GM19035 (cell line): Measurements from ENCODE around the gene RB1.
"Not testable (repeated sequence)": the region's sequence is repeated elsewhere in the genome, so short reads cannot be mapped to it uniquely, and the experiment has no call there.

Source experiments
- ATAC-seq: cut with Tn5 transposase; IDR thresholded peaks from one replicate; pipeline ENCODE4 v1.9.1; 2021; ENCODE audit not compliant: unreplicated experiment

RB1 gene

DNA sequence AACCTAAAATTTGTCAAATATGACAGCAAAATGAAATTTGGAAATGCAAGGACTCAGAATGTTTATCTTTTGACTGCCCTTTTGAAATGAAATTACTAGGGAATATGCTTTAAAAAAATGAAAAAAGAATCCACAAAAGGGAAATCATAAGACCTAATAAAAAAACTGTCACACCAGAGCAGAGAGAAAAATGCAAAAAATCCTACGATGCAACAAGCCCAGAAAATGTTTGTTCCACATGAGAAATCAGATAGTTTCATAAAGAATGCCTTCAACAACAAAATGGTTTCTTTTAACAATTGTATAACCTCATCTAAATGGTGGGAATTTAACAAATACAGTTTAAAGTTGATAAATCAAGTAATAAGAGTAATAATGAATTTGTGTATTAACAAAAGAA lies 101.4 kb downstream of the RB1 start:
- no peak for ATAC-seq

DNA sequence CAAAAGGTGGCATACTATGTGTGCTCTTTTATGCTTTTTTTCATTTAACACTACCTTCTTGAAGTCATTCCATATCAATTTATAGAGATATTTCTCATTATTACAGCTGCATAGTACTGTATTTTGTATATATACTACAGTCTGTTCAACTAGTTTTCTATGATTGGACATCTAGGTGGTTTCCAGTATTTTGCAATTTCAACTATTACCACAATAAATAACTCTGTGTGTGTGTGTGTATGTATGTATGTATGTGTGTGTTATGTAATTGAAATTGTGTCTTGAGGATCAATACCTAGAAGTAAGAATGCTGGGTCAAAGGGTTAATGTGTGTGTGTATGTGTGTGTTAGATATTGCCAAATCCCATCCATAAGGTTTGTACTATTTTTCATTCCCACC lies 102.3 kb downstream of the RB1 start:
- no peak for ATAC-seq

DNA sequence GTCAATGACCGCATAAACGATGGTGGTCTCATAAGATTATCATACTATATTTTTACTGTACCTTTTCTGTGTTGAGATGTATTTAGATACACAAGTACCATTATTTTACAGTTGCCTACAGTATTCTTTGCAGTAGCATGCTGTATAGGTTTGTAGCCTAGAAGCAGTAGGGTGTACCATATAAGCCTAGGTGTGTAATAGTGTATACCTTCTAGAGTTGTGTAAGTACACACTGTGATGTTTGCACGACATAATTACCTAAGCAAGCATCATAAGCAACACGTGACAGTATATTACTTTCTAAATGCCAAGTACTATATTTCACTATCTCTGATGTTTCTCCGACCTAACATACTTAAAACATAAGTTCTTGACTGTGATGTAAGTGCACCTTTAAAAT lies 106.6 kb downstream of the RB1 start:
- ATAC-seq: no peak

DNA sequence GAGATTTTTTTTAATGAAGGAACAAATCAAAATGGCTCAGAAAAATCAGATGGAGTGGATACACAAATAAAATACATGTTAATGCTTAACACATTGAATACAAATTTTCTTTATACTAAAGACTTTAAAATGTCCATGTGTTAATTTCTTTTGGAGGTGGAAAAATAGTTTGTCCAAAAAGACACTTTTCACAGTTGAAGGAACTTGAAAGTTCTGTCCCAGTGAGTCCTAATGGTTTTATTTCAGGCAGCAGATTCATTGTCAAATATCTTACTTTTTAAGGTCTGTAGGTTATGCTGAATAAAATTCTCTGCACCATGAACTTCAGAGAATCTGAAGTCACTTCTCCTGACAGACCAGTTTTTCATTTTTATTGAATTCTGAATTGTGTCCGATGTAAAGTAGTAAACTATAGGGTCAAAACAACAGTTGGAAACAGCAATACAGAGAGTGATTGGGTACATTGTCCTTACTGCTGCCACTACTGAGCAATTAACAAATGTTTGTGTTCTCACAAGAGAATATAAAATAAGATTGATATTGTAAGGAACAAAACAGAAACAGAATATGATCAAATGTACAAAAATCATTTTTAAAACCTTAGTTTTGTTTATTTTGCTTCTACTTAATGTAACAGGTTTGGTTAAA lies 107.7 kb downstream of the RB1 start:
- ATAC-seq: no peak

DNA sequence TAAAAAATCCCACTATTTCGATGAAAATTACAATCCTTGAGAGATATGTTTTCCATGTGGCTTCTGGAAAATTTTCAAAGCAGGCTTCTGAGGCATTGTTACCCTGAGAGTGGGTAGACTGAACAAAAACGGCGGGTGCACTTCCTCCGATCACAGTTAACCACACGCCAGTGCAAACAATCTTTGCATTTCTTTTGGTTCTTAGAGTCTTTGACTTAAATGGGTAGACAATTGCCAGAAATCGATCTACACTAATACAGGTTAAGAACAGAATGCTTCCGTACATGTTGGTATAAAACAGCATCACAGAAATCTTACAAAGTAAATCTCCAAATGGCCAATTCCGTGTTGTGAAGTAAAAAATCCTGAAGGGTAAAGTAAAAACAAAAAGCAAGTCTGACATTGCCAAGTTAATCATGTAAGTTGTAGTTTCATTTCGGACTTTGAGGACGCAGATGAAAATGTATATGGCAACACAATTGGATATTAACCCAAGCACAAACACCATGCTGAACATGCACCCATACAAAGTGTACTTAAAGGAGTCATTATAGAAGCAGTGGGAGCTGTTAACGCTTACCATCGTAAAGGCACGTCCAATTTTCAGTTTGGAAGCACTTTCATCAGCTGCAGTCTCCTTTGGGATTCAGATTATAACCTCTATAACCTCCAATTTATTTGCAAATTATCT lies 108.4 kb downstream of the RB1 start:
- ATAC-seq: no peak

DNA sequence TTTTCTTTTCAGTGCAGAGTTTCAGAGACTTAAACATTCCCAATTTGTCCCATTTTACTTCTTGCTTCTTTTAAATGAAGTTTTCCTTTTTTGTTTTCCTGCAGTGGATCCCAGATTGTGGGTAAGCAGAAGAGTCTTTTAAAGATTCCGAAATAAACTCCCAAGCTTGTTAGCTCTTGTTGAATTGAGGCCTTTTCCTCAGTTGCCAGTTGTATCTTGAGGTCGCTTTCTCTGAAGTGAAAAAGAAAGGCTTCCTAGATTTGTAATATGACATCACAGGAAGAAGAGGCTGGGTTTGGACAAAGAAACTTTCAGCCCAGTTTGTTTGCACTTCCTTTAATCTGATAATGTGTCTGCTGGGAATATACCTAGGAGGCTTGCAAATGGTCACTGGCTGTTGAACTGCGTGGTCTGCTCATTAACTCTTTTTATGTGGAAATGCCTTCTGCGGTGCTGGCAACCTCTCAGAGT lies 109.4 kb downstream of the RB1 start, which contains the start of gene LPAR6:
LPAR6 (minus strand) TSS at position 233 of the 471 bp plus-strand sequence. CDS start 690 bp downstream, outside the sequence.
- no peak for ATAC-seq

DNA sequence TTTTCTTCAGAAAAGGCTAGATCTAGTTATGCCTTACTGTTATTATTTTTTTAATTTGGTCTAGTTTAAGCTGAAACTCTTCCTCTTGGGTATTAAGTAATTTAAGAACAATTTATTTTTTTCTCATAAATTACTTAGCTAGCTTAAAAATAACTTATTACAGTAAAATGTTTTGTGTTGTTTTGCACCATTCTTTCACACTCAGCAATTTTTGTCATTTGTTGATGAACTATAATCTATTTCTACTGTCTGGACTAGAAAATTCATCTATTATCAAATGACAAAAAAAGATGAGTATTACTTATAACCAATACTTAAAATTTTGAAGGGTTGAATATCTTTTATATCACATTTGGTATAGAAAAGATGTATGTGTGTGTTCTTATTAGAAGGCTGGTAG lies 111.0 kb downstream of the RB1 start:
- no peak for ATAC-seq

DNA sequence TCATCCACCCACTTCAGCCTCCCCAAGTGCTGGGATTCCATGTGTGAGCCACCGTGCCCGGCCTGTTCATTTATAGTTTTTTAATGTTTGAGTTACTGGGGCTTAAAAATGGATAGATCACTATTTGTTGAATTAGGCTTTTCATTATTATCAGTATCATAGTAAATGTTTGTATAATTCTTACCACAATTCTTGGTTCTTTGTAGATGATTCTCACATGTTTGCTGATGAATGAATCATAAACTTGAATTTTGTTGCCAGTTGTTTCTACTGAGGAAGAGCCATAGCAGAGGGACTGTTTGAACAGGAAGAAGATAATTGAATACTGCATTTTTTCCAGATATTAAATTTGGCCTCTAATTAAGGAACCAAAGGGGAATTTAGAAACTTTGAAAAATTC lies 112.0 kb downstream of the RB1 start:
- no peak for ATAC-seq

DNA sequence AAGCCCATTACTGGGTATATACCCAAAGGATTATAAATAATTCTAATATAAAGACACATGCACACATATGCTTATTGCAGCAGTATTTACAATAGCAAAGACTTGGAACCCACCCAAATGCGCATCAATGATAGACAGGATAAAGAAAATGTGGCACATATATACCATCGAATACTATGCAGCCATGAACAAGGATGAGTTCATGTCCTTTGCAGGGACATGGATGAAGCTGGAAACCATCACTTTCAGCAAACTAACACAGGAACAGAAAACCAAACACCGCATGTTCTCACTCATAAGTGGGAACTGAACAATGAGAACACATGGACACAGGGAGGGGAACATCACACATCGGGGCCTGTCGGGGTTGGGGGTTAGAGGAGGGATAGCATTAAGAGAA lies 118.5 kb downstream of the RB1 start:
- ATAC-seq: not testable (repeated sequence)

DNA sequence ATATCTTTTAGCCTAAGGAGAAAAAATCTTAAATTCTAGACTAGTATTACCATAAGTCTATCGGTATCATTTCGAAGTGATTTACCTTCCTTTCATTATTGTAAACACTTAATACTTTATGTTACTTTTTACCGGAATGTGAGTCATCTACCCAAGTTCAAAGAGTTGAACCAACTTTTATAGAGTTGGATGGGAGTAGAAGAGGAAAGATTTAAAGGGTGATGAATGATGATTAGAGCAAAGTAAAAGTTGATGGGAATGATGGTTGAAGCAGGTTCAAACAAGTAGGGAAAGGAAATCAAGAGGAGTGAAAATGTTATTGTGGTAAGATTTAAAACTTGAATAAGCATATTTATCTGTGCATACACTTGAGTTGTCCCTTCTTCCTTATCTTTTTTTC lies 120.7 kb downstream of the RB1 start:
- no peak for ATAC-seq

DNA sequence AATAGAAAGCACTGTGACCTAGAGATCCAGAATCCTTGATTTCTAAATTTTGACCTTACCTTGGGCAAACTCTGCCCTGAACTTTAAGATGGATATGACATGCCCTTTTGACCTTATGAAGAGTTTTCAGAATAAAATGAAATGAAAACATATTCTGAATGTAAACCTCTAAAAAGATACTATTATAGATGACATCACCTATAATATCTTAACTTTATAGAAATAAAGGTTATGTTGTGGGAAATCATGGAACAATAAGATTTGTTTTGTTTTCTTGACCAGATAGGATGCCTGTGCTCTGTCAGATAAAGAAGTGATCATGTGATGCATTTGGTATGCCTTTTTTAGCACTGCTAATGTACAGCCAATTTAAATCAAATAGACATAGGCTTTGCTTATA lies 122.5 kb downstream of the RB1 start:
- ATAC-seq: no peak

DNA sequence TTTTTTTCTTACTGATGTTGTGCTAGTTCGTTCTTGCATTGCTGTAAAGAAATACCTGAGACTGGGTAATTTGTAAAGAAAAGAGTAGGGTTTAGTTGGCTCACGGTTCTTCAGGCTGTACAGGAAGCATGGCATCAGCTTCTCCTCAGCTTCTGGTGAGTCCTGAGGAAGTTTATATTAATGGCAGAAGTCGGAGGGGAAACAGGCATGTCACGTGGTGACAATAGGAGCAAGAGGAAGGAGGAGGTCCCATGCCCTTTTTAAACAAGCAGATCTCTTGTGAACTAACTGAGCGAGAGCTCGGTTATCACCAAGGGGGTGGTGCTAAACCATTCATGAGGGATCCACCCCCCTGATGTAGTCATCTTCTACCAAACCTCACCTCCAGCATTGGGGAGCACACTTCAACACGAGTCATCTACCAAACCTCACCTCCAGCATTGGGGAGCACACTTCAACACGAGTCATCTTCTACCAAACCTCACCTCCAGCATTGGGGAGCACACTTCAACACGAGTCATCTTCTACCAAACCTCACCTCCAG lies 123.3 kb downstream of the RB1 start:
- not testable (repeated sequence) for ATAC-seq

DNA sequence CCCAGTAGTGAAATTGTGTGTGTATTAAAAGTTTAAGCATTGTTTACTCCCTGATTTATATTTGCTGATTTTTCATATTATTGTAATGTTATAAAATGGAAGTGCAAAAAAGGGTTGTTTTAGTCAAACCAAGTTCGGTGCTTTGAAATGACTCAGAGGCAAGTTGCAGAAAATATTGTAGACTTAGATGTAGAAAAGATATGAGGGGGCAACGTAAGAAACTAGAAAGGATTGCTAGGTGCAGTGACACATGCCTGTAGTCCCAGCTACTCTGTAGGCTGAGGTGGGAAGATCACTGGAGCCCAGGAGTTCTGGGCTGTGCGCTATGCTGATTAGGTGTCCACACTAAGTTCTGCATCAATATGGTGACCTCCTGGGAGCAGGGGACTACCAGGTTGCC lies 125.5 kb downstream of the RB1 start:
- no peak for ATAC-seq

DNA sequence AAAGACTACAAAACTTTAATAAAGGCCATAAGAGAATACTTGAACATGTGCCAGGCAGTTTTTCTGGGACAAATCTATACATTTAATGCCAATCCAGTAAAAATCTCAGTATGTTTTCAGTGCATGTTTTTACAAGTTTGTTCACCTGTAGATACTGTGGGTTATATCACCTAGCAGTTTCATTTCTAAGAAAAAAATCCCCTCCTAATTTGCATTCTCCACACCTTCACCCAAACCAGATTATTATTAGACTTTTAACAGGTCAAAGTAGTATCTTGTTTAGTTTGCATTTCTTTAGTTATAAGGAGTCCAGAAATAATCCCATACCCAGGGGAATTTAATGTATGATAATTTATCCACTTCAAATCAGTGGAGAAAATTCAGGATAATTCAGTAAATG lies 126.3 kb downstream of the RB1 start:
- peak; percentile 78 for ATAC-seq

DNA sequence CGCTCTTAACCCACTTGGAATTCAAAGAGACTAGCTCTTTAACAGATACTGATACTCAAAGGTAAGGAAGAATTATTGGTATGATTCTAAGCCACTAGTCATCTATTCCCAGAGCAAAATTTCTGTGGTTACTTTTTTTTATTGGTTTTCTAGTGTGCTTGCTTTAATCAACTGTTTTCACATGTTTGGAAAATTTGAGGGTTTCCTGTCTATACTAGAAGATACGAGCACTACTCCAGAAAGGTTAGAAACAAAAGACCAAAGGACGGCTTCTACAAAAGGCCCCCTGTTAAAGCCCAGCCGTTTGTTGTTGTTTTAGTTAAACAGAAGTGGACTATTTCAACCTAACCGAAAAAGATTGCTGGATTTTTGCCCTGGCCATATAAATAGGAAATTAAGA lies 127.9 kb downstream of the RB1 start:
- ATAC-seq: no peak

DNA sequence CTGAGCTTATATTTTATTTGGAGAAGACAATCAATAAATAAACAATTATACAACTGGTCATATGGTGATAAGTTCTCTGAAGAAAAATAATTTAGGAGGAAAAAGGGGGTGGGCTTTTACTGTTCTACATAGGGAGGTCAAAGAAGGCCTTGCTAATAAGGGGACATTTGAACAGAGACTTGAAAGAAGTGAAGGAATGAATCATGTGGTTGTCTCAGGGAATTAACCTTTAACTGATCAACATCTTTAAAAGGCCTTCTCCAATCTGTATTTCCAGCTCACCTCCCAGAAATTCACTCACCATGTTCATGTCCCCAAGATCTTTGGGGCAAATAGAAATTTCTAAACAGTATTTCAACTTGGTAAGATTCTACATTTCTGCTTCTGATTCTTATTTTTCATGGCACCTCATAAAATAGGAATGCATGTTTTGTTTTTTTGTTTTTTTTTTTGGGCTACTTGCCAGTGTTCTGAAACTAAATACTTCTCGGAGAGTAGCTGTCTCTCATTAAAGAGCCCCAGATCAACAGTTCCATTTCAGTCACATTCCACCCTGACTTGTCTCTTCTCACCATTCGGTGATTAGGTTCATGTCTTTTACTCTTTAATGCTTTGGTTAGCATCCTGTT lies 128.6 kb downstream of the RB1 start:
- ATAC-seq: no peak

DNA sequence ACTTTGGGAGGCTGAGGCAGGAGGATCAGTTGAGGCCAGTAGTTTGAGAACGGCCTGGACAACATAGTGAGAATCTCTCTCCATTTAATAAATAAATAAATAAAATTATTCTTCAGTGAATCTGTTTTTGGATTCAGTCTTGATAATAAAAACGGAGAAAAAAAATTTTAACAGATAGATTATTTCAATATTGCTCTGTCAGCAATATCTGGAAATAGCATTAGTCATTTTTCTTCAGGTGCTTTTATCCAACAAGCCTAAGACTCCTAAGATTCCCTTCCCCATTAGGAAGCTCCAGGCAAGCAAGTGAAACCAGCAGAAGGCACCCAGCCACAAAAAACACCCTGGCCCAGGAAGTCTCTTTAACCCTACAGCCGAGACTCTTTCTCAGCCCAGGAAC lies 130.6 kb downstream of the RB1 start:
- no peak for ATAC-seq

DNA sequence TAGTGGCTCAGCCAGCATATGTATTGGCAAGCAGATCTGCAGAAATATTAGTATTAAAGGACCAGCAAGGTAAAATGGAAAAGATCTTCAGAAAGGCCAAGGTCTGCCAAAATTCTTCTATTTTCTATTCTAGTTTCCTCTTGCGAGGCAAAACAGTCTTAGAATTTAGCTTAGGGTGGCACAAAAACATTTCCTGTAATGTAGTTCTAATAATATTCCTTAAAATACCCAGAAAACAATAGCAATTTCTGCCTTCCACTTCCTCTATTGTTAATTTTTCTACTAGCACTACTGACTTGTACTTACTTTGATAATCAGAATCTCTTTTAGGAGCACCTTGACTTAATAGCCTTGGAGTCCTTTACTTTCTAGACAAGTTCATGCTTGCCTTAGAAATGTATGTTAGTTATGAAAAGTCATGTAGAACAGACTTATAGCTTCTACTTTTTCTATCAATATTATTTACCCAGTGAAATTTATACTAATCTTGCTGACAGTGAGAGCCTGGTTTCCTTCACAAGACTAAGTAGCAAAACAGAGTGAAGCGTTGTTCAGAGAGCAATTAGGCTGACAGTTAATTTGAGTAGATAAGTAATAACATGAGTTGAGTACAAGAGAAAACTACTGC lies 133.2 kb downstream of the RB1 start:
- no peak for ATAC-seq

DNA sequence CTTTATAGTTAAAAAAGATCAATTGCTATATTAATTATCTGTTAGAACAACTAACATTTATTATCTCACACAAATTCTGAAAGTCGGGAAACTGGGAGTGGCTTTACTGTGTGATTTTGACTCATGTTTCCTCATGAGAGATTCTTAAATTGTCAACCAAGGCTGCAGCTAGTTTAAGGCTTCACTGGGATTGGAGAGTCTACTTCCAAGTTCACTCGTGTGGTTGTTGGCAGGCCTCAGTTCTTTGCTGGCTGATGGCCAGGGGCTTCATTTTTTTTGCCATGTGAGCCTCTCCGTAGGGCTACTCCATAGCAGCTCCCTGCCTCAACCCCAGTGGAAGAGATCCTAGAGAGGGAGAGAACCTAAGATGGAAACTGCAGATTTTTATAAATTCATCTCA lies 133.8 kb downstream of the RB1 start:
- no peak for ATAC-seq

DNA sequence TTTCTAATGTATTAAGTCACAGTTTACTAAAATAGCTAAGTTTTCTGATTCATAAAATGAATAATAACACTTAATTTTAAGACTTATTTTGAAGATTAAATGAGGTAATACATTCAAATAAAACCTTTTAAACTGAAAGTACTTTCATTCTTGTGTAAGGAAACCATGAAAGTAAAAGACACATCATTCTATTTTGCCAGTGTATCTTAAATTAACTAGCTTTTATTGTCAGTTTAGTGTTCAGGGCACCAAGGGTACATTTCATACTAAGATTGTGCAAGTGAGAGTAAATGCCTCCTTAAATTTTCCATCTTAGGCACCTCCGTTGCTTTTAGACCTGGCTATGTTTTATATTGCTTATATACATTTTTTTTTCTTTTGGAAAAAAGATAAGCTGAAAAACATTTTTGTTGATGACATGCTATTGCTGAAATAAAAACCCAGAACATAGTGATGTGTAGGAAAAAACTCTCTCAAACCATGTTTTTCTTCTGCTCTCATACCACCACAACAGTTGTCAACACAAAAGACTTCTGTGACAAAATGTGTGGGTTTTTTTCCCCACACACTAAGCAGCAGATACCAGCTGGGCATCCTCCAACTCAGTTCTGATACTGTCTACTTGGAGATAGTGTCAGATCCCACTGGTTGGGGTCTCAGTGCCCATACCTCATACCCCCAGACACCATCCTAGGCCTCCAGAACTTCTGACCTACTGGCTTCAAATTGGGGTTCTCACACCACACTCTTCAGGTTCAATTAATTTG lies 140.1 kb downstream of the RB1 start:
- ATAC-seq: no peak

DNA sequence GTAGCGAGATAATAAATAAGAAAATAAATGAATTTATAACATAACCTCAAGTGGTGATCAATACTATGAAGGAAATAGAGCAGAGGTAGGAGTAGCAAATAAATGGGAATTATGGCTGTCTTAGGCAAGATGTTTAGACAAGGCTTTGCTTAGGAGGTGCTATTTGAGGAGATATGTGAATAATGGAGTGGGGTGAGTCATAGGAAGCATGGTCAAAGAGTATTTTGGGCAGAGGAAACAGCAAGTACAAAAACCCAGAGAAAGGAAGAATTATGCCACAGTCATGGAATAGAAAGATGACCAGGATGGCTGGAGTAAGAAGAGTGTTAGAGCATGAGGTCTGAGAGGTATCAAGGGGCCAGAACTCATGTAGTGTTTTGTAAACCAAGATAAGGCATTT lies 142.9 kb downstream of the RB1 start:
- no peak for ATAC-seq
